Heart left ventricle (tissue), 13 donors: ENCODE results near the gene MEI1.

Experiments
- POLR2A ChIP-seq, 2 donors: fragments of 450-650 bp; IDR thresholded peaks; one replicate each; pipeline ENCODE4 v1.6.1; 2017; ENCODE audit warnings: antibody characterized with exemption in 2 of 2, mild to moderate bottlenecking in 2 of 2, moderate library complexity in 2 of 2
- TF ChIP-seq, protein P1 (sequence below), 12 donors: fragments of 200-600 bp; sonication (generic) in 4 of 12; IDR thresholded peaks; one replicate each; pipeline versions ENCODE4 v1.5.0 to v1.8.0; 2018 to 2022; ENCODE audit warnings: antibody characterized with exemption in 12 of 12, mild to moderate bottlenecking in 5 of 12
- donor health status: ischemic (EF 13 %, LVEDD 7.1; RV severe dilation, severe dysfunction).
- donor health status: DM: no; HTN: yes; CAD: no.
- donor health status: DM: no; HTN: no; CAD: no.
- donor health status: ischemic (EF 25% LVEDD 6.9; RV normal size, moderate dysfunction).
- donor health status: ischemic (EF 25% LVEDD 5.7; RV mildly dilated, moderate dysfunction).
- donor health status: ischemic (EF 35%, LVEDD 5.7; RV mildly dilated, moderate dysfunction).
- donor health status: nonischemic (EF 11% LVEDD 7.7; RV severe dilation, severe dysfunction).
- donor health status: DM: yes; HTN: yes; CAD: no.
- donor health status: PGD.
- donor health status: ischemic (EF 29% LVEDD 5.4; RV normal size, mild dysfunction).
- donor health status: nonischemic (EF 23%, LVEDD 6.1; RV moderate dilation, normal function).

DNA sequence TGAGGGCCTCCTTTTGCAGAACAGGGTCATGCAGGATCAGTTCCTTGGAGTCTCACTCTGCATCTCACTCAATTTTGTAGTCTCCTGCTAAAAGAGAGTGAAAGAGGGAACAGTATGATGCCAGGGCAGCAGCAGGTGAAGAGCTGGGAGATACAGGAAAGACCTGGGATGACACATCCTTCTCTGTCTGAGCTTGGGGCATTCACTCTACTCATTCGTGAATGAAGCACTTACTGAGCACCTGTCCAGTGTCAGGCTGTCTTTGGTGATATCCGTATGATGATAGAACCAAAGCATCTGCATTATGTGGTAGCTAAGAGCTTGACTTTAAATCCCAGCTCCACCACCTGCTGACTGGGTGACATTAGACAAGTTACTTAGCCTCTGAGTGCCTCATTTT, 148.0 kb downstream of the MEI1 start:
- TF ChIP-seq, protein P1, sequence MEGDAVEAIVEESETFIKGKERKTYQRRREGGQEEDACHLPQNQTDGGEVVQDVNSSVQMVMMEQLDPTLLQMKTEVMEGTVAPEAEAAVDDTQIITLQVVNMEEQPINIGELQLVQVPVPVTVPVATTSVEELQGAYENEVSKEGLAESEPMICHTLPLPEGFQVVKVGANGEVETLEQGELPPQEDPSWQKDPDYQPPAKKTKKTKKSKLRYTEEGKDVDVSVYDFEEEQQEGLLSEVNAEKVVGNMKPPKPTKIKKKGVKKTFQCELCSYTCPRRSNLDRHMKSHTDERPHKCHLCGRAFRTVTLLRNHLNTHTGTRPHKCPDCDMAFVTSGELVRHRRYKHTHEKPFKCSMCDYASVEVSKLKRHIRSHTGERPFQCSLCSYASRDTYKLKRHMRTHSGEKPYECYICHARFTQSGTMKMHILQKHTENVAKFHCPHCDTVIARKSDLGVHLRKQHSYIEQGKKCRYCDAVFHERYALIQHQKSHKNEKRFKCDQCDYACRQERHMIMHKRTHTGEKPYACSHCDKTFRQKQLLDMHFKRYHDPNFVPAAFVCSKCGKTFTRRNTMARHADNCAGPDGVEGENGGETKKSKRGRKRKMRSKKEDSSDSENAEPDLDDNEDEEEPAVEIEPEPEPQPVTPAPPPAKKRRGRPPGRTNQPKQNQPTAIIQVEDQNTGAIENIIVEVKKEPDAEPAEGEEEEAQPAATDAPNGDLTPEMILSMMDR (IDR thresholded peaks at IDR 0.05) = no peak
- TF ChIP-seq POLR2A (IDR thresholded peaks at IDR 0.05) = no peak
